Stimulated activated CD8-positive, alpha-beta memory T cell treated with anti-CD3 and anti-CD28 coated beads, Interleukin-12 subunit alpha, Interleukin-12 subunit beta, amount 100 ng/mL, for 4 hours (primary cell): Measurements from ENCODE around the gene SLC16A9.
"Not testable (repeated sequence)": the region's sequence is repeated elsewhere in the genome, so short reads cannot be mapped to it uniquely, and the experiment has no call there.

Experiments used
- DNase-seq: peaks from one replicate; pipeline ENCODE4 v3.0.0-alpha.2; 2020; ENCODE audit warnings: low read depth

The SLC16A9 gene, protein sequence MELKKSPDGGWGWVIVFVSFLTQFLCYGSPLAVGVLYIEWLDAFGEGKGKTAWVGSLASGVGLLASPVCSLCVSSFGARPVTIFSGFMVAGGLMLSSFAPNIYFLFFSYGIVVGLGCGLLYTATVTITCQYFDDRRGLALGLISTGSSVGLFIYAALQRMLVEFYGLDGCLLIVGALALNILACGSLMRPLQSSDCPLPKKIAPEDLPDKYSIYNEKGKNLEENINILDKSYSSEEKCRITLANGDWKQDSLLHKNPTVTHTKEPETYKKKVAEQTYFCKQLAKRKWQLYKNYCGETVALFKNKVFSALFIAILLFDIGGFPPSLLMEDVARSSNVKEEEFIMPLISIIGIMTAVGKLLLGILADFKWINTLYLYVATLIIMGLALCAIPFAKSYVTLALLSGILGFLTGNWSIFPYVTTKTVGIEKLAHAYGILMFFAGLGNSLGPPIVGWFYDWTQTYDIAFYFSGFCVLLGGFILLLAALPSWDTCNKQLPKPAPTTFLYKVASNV

DNA sequence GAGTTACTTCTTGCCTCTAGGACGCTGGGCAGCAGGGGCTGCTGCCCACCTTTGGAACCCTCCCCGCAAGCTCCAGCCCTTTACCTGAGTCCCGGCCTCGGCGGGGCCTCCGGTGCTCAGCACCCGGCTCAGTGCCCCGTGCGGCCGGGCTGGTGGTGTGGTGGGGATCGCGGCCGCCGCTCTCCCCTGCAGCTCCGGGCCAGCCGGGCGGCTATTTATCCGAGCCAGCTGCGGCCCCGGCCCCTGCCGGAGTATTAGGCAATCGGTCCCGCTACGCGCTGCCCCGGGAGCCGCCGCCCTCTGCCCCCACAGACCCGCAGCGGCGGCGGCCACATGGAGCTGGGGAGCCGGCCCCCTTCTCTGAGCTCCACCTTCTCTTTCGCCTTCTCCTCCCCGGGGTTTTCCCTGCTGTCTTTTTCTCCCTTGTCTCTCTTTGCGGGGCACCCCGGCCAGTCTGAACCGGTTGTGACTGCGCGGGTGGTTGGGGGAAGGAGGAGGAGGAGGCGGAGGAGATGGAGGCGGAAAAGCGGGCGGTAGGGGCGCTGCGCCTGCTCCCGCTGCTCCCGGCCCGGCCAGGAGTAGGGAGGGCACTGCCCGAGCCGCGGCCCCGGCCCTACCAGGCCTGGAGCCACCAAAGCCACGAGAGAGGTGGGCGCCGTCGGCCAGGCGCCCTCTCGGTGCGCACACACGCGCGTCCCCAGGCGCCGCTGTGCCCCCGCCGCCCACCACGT is at the start of gene SLC16A9:
SLC16A9 (minus strand) TSS at position 456 of the 731 bp plus-strand sequence. CDS start 25,559 bp downstream, outside the sequence.
- DNase-seq = no peak

DNA sequence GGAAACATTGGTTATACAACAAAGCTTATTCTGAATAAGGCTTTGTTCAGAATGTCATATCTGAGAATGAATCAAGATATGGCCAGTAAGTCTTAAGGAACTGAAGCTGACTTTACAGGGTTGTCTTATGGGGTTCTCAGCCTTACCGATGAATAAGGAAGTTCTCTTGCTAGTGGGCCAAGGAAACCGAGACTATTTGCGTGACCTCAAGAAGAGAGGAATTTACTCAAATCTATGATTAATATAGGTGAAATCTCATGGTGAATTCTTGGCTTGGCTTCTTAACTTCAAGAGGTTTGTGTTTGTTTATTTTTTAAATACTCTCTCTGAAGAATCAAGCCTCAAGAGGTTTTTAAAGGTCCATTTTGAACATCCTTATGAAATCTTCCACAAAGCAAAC is 48.3 kb upstream of the SLC16A9 start:
- DNase-seq = no peak

DNA sequence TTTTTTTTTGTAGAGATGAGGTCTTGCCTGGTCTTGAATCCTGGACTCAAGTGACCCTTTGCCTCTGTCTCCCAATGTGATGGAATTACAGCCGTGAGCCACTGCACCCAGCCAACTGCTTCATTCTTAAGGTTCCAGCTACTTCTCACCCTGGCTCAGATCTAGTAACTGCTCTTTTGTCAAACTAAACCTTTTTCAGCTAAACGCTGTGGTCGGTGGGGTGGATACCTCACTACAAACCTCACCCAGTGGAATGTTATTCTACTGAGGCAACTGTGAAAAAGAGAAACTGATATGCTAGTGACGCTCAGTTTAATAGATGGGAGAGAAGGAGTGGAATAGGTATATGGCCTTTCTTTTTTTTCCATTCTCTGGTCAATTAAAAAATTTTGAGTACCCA is 45.3 kb upstream of the SLC16A9 start:
- DNase-seq = no peak

DNA sequence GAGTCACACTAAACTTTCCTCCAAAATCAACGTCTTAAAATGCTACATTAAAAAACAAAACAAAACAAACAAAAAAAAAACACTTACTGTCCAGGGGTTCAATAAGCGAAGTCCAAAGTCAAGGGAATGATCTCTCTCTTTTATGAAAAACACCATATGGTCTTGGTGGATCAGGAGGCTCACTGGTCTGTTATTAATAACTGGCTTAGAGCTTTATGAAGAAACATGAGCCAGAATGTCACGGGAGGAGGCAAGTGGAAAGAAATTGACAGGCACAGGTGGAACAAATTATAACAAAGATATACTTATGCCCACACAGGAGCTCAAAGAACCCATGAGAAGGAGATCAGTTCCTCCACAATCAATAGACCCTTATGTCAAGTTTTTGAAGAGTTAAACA is 43.6 kb upstream of the SLC16A9 start, which contains the start of gene MRLN:
MRLN (minus strand) TSS at position 189 of the 400 bp plus-strand sequence.
- no peak for DNase-seq

DNA sequence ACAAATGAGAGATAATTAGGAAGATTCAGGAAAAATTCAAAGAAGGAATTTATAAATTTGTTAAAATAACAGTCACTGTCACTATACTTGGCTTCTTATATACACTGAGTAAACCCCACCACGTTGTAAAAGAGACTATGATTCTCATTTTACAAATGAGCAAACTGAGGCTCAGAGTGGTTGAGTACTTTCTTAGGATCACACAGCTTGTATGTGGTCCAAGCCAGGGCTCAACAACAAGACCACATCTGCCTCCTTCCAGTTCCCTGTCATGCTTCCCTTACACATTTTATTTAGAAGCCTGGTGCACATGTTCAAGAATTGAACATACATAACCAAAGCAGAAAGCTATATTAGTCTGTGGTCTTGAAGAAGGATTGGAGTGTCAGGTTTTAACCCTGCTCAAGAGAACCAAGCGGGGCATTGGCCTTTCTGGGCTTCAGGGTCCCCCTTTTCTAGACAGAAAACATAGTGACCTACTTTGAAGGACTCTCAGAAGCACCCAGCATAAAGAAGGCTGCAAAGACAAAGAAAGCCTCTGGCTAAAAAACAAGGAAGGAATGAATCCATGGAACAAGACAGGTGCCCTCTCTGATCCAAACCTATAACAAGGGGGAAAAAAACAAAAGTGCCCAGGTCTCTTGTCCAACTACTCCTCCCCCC is 42.8 kb upstream of the SLC16A9 start:
- no peak for DNase-seq

DNA sequence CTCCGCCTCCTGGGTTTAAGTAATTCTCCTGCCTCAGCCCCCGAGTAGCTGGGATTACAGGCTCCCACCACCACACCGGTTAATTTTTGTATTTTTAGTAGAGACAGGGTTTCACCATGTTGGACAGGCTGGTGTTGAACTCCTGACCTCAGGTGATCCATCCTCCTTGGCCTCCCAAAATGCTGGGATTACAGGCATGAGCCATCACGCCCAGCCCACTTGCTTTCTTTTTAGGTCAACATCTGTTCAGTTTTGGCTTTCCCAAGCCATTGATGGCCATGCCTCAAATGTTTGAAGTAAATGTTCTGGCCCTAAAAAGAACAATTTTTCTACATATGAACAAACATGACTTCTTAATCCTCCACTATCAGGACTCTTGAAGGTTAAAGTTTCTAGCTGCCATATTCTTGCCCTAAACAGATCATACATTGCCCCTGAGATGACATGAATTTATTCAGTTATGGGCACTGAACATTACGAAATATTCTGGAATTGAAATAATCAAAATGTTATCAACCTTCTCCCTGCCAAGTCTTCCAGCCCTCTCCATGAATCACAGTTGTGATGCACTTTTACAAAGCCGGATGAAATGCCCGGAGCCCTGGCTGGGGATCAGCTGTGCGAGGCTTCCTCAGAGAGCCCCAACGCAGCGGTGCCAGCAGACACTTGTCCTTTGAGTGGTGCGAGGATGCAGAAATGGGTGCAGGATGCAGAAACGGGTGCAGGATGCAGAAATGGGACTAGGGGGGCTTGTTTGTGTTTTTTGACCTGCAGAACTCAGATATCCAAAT is 40.7 kb upstream of the SLC16A9 start:
- DNase-seq = no peak

DNA sequence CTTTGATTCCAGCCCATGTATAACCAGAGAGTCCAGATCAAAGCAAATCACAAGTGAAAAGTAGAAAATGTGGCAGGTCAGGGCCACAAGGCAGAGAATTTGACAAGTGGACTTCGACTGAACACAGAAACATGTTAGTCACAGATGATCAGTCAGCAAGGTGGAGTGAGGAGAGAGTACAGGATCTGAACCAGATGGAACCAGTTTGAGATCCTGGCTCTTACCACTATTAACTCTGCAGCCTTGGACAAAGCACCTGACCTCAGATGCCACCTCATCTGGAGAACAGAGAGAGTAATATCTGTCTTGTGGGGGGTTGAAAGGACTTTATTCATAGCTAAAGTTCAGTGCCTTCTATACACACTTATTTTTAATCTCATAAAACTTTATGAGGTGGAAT is 39.2 kb upstream of the SLC16A9 start:
- no peak for DNase-seq

DNA sequence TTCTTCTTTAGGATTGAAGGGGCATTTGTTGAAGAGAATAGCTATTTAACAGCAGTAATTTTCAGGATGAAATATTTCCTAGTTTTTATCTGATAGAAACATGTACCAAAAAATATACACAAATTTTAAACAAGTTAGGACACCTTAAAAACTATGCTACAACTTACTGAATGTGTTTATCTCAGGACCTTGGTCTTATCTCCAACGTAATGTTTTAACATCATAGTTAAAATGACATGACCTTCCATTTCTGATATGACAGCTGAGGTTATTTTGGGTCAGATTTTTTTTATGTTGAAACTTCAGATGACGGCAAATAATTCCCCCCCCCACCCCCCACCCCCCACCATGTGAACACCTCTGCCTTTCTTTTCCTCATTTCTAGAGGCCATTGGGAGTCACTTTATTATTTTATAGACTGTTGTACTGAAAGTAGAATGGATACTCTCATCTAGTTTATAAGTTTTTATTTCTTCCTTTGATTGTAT is 35.6 kb upstream of the SLC16A9 start:
- no peak for DNase-seq

DNA sequence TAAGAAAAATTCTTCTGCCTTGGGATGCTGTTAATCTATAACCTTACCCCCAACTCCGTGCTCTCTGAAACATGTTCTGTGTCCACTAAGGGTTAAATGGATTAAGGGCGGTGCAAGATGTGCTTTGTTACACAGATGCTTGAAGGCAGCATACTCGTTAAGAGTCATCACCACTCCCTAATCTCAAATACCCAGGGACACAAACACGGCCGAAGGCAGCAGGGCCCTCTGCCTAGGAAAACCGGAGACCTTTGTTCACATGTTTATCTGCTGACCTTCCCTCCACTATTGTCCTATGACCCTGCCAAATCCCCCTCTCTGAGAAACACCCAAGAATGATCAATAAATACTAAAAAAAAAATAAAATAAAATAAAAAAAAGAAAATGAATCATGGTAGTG is 35.1 kb upstream of the SLC16A9 start:
- DNase-seq = not testable (repeated sequence)

DNA sequence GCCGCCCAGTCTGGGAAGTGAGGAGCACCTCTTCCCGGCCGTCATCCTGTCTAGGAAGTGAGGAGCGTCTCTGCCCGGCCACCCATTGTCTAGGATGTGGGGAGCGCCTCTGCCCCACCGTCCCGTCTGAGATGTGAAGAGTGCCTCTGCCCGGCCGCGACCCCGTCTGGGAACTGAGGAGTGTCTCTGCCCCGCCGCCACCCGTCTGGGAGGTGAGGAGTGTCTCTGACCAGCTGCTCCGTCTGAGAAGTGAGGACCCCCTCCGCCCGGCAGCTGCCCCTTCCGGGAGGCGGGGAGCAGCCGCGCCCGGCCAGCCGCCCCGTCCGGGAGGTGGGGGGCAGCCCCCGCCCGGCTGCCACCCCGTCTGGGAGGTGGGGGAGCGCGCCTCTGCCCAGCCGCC is 34.5 kb upstream of the SLC16A9 start:
- not testable (repeated sequence) for DNase-seq

DNA sequence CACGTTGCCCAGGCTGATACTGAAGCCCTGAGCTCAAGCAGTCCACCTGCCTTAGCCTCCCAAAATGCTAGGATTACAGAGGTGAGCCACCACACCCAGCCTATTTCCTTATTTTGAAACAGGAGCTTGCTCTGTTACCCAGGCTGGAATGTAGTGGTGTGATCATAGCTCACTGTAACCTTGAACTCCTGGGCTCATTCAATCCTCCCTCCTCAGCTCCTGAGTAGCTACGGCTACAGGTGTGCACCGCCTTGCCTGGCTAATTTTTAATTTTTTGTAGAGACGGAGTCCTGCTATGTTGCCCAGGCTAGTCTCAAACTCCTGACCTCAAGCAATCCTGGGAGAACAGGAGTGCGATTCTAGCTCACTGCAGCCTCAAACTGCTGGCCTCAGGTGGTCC is 31.9 kb upstream of the SLC16A9 start:
- no peak for DNase-seq

DNA sequence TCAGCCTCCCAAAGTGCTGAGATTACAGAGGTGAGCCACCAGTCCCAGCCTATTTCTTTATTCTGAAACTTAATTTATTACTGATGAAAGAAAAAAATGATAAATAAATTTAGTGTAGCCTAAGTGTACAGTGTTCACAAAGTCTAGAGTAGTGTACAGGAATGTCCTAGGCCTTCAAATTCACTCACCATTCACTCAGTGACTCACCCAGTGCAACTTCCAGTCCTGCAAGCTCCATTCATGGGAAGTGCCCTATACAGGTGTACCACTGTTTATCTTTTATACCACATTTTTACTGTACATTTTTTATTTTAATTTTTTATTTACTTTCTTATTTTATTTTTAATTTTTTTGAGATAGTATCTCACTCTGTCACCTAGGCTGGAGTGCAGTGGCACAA is 31.4 kb upstream of the SLC16A9 start:
- no peak for DNase-seq

DNA sequence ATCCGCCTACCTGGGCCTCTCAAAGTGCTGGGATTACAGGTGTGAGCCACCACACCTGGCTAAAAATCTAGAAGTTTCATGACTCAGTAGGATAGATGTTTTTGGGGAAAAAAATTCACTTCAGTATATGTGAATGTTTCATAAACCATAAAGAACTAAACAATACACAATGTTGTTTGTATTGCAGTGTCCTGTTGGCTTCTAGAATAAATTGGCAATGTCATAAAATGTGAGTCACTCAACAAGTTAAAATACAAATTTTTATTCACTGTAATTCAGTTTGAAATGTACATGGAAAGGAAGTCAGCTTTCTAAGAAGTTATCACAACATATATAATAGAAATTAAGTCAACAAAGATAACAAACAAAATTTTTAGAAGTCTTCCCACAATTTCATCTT is 27.1 kb upstream of the SLC16A9 start:
- no peak for DNase-seq

DNA sequence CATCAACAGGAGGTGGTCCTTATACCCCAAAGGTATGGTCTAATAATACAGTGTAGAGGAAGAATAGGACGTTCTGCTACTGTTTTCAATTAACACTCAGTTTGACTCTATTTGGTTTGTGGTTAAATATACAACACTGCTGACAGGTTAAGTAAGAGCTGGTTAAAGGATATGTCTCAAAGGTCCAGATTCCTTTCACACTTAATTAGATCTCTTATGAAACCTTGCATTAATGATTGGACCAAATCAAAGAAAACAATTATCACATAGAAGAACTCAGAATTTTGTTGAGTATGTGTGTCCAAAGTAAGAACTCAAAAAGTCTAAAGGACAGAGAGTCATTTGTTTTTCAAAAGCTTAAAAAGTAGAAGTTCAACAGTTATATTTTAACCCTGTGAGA is 25.6 kb upstream of the SLC16A9 start:
- DNase-seq = no peak

DNA sequence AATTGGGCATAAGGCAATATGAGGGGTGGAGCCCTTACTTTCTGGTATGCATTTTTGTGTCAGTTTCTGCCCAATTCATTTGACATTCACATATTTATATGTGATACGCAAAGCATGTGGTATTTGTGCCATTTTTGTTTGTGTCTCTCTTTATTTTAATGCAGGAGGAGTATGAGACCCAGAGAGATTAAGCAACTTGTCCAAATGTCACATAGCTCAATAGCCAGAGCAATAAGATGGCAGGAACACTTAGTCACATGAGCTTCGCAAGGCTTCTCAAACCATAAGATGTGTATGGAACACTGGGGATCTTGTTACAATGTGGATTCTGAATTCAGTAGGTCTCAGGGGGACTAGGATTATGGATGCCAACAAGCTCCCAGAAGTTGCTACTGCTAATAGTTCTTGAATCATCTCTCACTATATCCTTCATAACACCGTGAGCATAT is 24.4 kb upstream of the SLC16A9 start:
- DNase-seq = no peak

DNA sequence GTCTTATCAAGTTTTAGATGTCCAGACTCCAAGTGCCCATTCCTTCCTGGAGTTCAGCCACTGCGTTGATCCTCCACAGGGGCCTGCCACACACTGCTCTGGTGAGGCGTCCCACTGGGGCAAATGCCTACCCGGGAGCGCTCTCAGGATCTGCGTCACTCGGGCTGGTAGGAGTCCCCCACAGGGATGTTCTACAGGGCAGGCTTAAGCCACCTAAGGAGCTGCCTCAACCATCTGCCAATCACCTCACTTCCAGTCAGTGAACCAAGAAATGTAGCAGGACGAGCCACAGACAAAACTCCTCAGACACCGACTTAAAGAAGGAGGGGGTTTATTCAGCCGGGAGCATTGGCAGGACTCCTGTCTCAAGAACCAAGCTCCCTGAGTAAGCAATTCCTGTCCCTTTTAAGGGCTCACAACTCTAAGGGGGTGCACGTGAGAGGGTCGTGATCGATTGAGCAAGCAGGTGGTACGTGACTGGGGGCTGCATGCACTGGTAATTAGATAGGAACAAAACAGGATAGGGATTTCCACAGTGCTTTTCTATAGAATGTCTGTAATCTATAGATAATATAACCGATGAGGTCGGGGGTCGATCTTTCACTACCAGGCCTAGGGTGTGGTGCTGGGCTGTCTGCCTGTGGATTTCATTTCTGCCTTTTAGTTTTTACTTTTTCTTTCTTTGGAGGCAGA is 23.8 kb upstream of the SLC16A9 start:
- not testable (repeated sequence) for DNase-seq

DNA sequence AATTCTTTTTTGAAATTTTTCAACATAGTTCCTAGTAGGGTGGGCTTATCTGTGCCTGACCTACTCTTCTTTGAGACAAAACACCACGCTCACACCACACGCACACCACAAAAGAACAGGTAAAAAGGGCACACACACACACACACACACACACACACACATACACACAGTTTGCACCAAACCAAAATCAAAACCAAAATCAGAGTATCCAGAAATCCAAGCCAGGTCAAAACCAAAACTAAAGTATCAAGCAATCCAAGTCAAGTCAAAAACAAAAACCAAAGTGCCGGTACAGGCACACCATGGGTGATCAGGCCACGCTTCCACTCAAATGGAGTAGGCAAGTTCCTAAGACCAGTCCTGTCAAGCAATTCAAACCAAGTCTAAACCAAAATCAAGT is 23.2 kb upstream of the SLC16A9 start:
- not testable (repeated sequence) for DNase-seq

DNA sequence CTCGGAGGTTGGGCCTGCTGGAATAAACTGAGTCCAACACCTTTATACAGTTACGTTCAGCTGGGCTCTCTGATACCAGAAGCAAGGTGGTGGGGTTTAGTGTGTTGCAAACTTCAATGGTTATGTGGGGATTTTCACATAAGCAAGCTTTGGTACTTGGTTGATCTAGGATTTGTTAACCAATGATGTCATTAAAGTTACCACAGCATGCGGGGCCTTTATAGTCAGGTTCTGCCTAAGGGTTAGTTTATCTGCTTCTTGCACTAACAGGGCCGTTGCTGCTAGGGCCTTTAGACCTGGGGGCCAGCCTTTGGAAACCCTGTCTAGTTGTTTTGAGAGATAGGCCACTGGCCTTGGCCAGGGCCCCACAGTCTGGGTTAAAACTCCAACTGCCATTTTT is 19.5 kb upstream of the SLC16A9 start:
- DNase-seq = not testable (repeated sequence)

DNA sequence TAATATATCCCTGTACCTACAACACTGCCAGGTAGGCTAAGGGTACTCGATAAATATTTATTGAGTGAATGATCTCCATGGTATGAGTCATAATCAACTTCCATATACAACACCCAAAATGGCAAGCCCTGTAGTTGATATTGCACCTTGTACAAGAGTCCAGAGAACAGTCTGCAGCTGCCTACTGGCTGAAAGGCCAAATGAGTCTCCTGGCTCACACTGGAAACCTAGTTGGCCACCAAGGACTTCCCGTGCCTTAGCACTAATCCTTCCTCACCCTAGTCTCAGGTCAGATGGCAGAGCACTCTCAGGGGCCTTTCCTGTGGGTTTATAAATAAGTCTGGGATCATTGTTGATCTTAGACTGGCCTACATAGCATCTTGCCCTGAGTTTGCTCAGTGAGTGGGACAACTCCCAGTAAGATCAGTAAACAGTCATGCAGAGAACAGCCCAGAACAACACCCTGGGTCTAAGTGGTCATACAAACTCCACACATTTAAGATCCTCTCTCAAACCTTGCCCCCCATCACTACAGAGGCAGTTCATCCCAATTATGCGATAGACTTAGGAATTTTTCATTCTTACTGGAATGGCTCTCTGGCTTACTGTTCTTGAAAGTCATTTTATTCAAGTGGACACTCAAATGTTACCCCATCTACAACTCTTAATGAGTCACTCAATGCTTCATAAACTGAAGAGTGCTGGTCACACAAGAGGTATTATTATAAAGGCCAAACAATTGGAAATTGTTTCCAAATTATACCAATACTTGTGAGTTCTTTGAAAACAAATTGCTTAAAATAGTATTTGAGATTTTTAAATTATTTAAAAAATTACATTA is 14.7 kb upstream of the SLC16A9 start:
- no peak for DNase-seq

DNA sequence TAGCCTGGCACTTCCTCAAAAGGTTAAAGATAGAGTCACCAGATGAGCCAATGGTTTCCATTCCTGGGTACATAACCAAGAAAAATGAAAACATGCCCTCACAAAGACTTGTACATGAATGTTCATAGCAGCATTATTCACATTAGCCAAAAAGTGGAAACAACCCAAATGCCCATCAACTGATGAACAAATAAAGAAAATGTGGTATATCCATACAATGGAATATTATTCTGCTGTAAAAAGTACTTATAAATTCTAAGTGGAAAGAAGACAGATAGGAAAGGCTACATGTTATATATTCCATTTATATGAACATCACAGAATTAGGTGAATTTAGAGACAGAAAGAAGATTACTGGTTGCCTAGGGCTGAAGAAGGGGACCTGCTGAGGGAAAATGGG is 10.7 kb upstream of the SLC16A9 start:
- DNase-seq = no peak
